GM18508 (cell line): Measurements from ENCODE around the gene SPESP1.

Source experiments
- ATAC-seq: cut with Tn5 transposase; IDR thresholded peaks from one replicate; pipeline ENCODE4 v1.9.1; 2021; ENCODE audit warnings: moderate number of reproducible peaks; ENCODE audit not compliant: insufficient read depth, unreplicated experiment

The SPESP1 gene

DNA sequence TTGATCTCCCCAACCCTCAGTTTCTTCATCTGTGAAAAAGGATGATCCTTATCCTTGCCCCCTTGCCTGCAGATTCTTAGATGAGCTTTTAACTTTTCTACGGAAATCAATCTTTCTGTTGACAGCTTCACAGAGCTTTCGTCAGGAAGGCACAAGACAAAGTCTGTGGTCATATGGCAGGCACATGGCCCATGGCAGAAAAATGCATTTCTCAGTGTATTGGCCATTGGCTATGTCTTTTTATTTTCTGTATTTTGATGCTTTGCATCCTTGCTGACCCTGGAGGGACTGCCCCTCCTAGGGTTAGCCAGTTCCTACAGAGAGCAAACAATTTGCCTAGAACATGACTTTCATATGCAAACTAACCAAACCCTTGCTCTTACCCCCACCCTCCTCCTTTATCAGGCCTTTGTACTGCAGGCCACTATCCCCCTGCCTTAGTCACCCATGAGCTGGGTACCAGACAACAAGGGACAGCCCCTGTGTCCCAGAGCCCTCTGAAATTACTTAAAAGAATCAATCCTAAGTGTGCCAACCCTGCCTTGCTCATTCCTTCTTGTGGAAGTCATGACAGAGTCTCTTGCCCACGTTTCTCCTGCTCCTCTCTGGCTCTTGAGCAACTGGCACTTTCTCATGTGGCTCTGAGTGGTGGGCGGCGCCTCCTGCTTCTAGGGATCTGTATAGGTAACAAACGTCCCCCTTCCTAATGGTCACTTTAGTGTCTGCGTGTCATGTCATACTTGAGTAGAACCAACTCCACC is 60.1 kb downstream of the SPESP1 start:
- no peak for ATAC-seq

- ATAC-seq: no peak
Measured at GRCh38 chr15:68990992-68991500, 60.7 kb downstream of the SPESP1 start.

DNA sequence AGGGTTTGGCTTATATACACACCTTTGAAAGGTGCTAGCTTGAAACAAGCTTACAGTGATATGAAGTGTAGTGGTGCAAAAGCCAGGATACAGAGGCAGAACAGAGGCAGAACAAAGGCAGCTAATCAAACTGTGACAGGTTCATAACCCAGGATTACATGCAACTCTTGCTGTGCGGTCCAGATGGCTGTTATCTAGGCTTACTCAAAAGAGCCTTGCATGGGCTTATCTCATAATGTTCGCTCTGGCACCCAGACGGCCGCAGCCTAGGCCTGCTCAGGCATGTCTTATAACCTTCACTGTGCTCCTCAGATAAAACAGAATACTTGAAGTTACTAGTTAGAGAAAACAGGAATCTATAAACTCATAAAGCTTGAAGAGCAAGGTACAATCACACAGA is 61.4 kb downstream of the SPESP1 start:
- ATAC-seq: no peak

DNA sequence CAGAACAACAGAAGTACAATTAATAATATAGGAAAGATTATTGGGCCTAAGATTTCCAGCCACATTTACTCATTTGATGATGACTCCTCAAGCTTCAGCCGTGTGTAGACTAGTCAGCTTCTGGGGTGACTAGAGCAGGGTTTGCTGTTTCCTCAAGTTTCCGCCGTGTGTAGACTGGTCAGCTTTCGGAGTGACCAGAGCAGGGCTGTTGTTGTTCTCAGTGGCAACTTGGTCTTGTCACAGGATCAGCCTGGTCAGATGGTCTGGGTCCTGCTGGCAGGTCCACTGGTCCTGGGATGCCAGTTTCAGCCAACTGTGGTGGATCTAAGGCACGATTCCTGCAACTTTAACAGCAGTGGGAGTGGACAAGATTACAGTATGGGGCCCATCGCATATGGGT is 62.4 kb downstream of the SPESP1 start:
- ATAC-seq: no peak

- no peak for ATAC-seq
Measured at GRCh38 chr15:68993276-68993675, 63.0 kb downstream of the SPESP1 start.

DNA sequence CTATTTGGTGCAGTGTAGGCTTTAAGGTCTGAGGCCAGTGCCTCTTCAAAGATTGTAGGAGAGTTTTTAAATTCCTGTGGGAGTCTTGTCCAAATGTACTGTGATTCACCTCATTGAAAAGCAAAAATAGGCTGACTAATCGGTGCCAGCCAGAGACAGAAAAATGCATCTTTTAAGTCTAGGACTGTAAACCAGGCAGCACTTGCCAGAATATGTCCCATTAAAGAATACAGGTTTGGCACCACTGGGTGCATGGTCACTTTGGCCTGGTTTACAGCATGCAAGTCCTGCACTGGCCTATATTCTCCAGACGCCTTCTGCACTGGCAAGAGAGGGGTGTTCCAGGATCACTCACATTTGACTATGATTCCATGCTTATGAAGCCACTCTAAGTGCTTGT is 63.8 kb downstream of the SPESP1 start:
- ATAC-seq: no peak

GRCh38 chr15:68994981-68995761 is 64.8 kb downstream of the SPESP1 start:
- ATAC-seq: no peak
